Heart right ventricle (tissue), 16 donors: ENCODE data around the gene GAB1. TPM values are rescaled to one million over a fixed set of nuclear protein-coding genes. Genes with fewer than 3 reads are reported as not detected.
A peak's percentile ranks its signal among the peaks of the same experiment; 100 is the strongest.

Experiments
- ATAC-seq, 8 donors: fragments of 200-7000 bp; cut with Tn5 transposase; one replicate each; pipeline ENCODE4 v1.9.1; 2020; ENCODE audit warnings: mild to moderate bottlenecking in 8 of 8, moderate library complexity in 8 of 8, moderate number of reproducible peaks in 1 of 8
- DNase-seq, 2 donors: peaks; one replicate each; pipeline ENCODE4 v3.0.0-alpha.2; 2020
- H3K27ac ChIP-seq, 10 donors: fragments of 200-600 bp; sonication (generic) in 2 of 10; one replicate each; pipeline versions ENCODE4 v1.5.0 to v1.8.0; 2020 to 2022; ENCODE audit warnings: mild to moderate bottlenecking in 3 of 10
- H3K27me3 ChIP-seq, 7 donors: fragments of 200-600 bp; one replicate each; pipeline ENCODE4 v1.8.0; 2021 to 2022; ENCODE audit warnings: mild to moderate bottlenecking in 2 of 7
- H3K36me3 ChIP-seq, 9 donors: fragments of 200-600 bp; sonication (generic) in 1 of 9; one replicate each; pipeline versions ENCODE4 v1.5.0 to v1.8.0; 2020 to 2022; ENCODE audit warnings: mild to moderate bottlenecking in 2 of 9
- H3K4me1 ChIP-seq, 9 donors: fragments of 200-600 bp; sonication (generic) in 1 of 9; one replicate each; pipeline versions ENCODE4 v1.5.0 to v1.8.0; 2020 to 2022; ENCODE audit warnings: mild to moderate bottlenecking in 4 of 9
- H3K4me3 ChIP-seq, 10 donors: fragments of 200-600 bp; sonication (generic) in 2 of 10; one replicate each; pipeline versions ENCODE4 v1.5.0 to v1.8.0; 2020 to 2022; ENCODE audit warnings: mild to moderate bottlenecking in 7 of 10, moderate library complexity in 2 of 10
- H3K9me3 ChIP-seq, 11 donors: fragments of 200-600 bp in 10 of 11; sonication (generic) in 2 of 11; one replicate each; pipeline versions ENCODE4 v1.5.0 to v1.8.0; 2013 to 2022; ENCODE audit warnings: mild to moderate bottlenecking in 2 of 11, control low read depth in 1 of 11, moderate library complexity in 1 of 11
- WGBS, 2 donors: extraction: QIAGEN DNeasy Blood & Tissue Kit; methylation state at CpG; one replicate each; pipeline ENCODE4 v1.1.7; 2013; ENCODE audit warnings: inconsistent platforms in 1 of 2; 5-methylcytosine and 5-hydroxymethylcytosine counted together
- intact Hi-C, 10 donors: fragments of 100-400 bp; cut with DNase I; formaldehyde crosslinking; loops; one replicate each; pipeline versions ENCODE4 v1.11.1 to v1.14.2; 2022
- polyA plus RNA-seq, 2 donors: library from polyadenylated mRNA; stranded (reverse); fragments of 200-250 nt; gene quantifications; one replicate each; pipeline ENCODE4 v1.2.3, GENCODE V29; 2013
- total RNA-seq, 10 donors: library from RNA; stranded (reverse); fragmentation: NEBNext Ultra II Directional in 3 of 10; extraction: Animal tissue kit (Norgen Biotek cat#: 25700) in 3 of 10; gene quantifications; one replicate each; pipeline versions ENCODE4 v1.2.1 to v1.2.4, GENCODE V29; 2021 to 2023
- TF ChIP-seq, protein P1 (sequence below), 9 donors: fragments of 200-600 bp; sonication (generic) in 2 of 9; IDR thresholded peaks; one replicate each; pipeline versions ENCODE4 v1.5.0 to v1.8.0; 2021 to 2022; ENCODE audit warnings: antibody characterized with exemption in 9 of 9, mild to moderate bottlenecking in 5 of 9, moderate library complexity in 1 of 9
- donor health status: Arrhythmogenic right ventricular cardiomyopathy.
- donor health status: ischemic (EF 13 %, LVEDD 7.1; RV severe dilation, severe dysfunction).
- donor health status: healthy with polysubstance abuse.
- donor health status: DM: no; HTN: yes; CAD: no.
- donor health status: DM: no; HTN: no; CAD: no.
- donor health status: ischemic (EF 25% LVEDD 6.9; RV normal size, moderate dysfunction).
- donor health status: ischemic (EF 25% LVEDD 5.7; RV mildly dilated, moderate dysfunction).
- donor health status: healthy.
- donor health status: DM: yes; HTN: yes; CAD: no.
- donor health status: Ischemic cardiomyopathy.
- donor health status: ischemic (EF 35%, LVEDD 5.7; RV mildly dilated, moderate dysfunction).
- donor health status: nonischemic (EF 11% LVEDD 7.7; RV severe dilation, severe dysfunction).
- donor health status: DM: yes; HTN: yes; CAD: no.
- donor health status: PGD.
- donor health status: ischemic (EF 29% LVEDD 5.4; RV normal size, mild dysfunction).
- donor health status: nonischemic (EF 23%, LVEDD 6.1; RV moderate dilation, normal function).

Gene GAB1
- total and polyA plus RNA-seq, 12 donors, result 7.8 to 130 (median 95.3) TPM

DNA sequence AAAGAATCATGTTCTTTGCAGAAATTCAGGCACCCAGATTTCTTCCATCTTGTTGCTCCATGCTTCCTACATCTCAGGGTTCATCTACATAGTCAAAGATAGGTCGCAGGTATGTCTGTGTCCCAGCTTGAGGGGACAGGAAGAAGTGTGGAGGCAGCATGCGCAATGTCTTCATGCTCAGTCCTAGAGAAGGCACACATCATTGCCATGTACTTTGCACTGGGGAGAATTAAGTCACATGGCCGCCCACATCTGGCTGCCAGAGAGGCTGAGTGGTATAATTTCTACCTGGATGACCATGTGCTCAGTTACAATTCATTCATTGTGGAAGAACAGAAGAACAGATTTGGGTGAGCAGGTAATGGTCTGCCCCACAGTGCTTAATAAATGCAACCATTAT lies 54.1 kb downstream of the GAB1 start:
- 75 to 79% methylated on average over 3 of the region's 3 CpGs for WGBS, 2 donors
- Histone ChIP-seq H3K27me3 (no peaks in the 10 kb centered on the region), H3K27ac (peak overlapping the region in 5 of 10 donors; percentile 57 to 67 (median 61)), H3K9me3 (no peaks in the 10 kb centered on the region), H3K4me1 (peaks cover 11 to 98% (median 72%) of the 10 kb centered on the region in 9 donors), H3K36me3 (no peaks in the 10 kb centered on the region), H3K4me3 (no peak overlapping the region)
- intact Hi-C loops, result loop anchor here in 2 of 10 donors (5.0 to 10.0 kb wide), 2 partner anchors 33 to 46 kb away; no protein-coding TSS in a partner anchor
- ATAC-seq (peak in 7 of 8 donors; percentile 35 to 67 (median 51)), DNase-seq (no peak)
- TF ChIP-seq, protein P1, sequence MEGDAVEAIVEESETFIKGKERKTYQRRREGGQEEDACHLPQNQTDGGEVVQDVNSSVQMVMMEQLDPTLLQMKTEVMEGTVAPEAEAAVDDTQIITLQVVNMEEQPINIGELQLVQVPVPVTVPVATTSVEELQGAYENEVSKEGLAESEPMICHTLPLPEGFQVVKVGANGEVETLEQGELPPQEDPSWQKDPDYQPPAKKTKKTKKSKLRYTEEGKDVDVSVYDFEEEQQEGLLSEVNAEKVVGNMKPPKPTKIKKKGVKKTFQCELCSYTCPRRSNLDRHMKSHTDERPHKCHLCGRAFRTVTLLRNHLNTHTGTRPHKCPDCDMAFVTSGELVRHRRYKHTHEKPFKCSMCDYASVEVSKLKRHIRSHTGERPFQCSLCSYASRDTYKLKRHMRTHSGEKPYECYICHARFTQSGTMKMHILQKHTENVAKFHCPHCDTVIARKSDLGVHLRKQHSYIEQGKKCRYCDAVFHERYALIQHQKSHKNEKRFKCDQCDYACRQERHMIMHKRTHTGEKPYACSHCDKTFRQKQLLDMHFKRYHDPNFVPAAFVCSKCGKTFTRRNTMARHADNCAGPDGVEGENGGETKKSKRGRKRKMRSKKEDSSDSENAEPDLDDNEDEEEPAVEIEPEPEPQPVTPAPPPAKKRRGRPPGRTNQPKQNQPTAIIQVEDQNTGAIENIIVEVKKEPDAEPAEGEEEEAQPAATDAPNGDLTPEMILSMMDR (IDR thresholded peaks at IDR 0.05), result no peak

DNA sequence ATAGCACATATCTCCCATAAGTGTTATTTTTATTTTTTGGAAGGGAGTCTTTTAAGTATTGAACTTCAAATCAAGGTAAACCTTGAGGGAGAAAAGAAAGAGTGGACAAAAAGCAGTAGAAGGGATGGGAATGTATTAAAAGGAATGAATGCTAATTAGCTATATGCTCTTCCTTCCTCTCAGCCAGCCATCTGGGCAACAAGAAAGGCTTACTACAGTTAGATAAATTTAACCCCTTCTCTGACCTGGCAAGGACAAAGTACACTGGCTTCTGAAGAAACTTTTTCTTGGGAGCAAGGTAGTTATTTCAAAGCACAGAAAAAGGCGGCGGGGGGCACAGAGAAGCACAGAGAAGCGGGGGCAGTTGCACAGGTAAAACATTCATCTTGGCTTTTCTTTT lies 54.6 kb downstream of the GAB1 start:
- Histone ChIP-seq H3K27ac (peak overlapping the region in 7 of 10 donors; percentile 7 to 67 (median 57)), H3K36me3 (no peaks in the 10 kb centered on the region), H3K27me3 (no peaks in the 10 kb centered on the region), H3K4me1 (peaks cover 11 to 98% (median 76%) of the 10 kb centered on the region in 9 donors), H3K4me3 (no peak overlapping the region), H3K9me3 (no peaks in the 10 kb centered on the region)
- ATAC-seq, result no peak
- DNase-seq, result no peak
- TF ChIP-seq, protein P1 (IDR thresholded peaks at IDR 0.05), result no peak
- WGBS, 2 donors, result 82 to 88% methylated on average over 3 of the region's 3 CpGs
- intact Hi-C loops, result loop anchor here in 2 of 10 donors (5.0 to 10.0 kb wide), 2 partner anchors 34 to 46 kb away; no protein-coding TSS in a partner anchor

DNA sequence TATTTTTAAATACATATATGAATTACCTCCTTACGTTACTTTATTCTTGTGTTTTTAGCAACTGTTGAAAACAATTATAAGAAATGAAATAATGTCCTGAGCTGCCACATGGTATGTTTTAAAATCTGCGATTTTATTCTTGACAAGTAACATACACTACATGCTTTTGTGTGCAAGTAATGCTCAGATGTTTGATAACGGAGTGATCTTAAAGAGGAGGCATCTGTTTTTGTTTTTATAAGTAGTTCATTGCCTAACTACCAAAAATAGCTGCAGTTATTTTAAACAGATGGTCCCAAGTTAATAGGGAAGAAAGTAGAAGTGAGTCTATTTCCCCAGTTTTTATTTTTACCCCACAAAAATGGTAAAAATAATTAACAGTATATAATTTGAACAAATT lies 55.2 kb downstream of the GAB1 start:
- peaks cover 14 to 100% (median 77%) of the 10 kb centered on the region in 9 donors for H3K4me1 ChIP-seq
- TF ChIP-seq, protein P1 (IDR thresholded peaks at IDR 0.05), result no peak
- H3K27me3 ChIP-seq, result no peaks in the 10 kb centered on the region
- intact Hi-C loops, result loop anchor here in 2 of 10 donors (5.0 to 10.0 kb wide), 2 partner anchors 35 to 47 kb away; no protein-coding TSS in a partner anchor
- peak overlapping the region in 8 of 10 donors; percentile 7 to 67 (median 57) for H3K27ac ChIP-seq
- peak overlapping the region in 1 of 10 donors; percentile 2 for H3K4me3 ChIP-seq
- no peaks in the 10 kb centered on the region for H3K9me3 ChIP-seq
- no peaks in the 10 kb centered on the region for H3K36me3 ChIP-seq
- ATAC-seq (peak in 3 of 8 donors; percentile 29 to 44 (median 36)), DNase-seq (no peak)
- 13 to 17% methylated on average over 3 of the region's 3 CpGs for WGBS, 2 donors

DNA sequence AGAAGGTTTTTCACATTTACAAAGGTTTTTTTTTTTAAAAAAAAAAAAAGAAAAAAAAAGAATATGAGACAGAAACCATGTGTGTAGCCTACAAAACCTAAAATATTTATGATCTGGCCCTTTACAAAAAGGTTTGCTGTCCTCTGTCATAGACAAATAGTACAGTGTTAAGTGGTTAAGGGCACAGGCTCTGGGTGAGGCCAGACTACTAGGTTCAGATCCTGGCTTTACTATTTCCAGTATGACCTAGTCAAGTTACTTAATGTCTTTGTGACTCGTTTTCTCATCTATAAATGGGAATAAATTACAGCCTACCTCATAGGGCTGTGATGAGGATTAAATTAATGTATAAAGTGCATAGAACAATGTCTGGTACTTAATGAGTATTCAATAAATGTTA lies 56.5 kb downstream of the GAB1 start:
- Histone ChIP-seq H3K4me3 (no peak overlapping the region), H3K27me3 (no peaks in the 10 kb centered on the region), H3K9me3 (no peaks in the 10 kb centered on the region), H3K36me3 (no peaks in the 10 kb centered on the region), H3K4me1 (peaks cover 16 to 100% (median 84%) of the 10 kb centered on the region in 9 donors), H3K27ac (peak overlapping the region in 5 of 10 donors; percentile 36 to 67 (median 61))
- TF ChIP-seq, protein P1 (IDR thresholded peaks at IDR 0.05), result no peak
- 43 to 44% methylated on average over 1 of the region's 1 CpG for WGBS, 2 donors
- peak in 3 of 8 donors; percentile 38 to 53 (median 41) for ATAC-seq
- intact Hi-C loops, result loop anchor here in 2 of 10 donors (5.0 to 10.0 kb wide), 2 partner anchors 36 to 48 kb away; no protein-coding TSS in a partner anchor
- no peak for DNase-seq
